ENCODE results near the gene GDE1. TPM values are rescaled to one million over a fixed set of nuclear protein-coding genes. Genes with fewer than 3 reads are reported as not detected.

Gene GDE1
- total and polyA plus RNA-seq, 8 donors = 63.9 to 111 (median 82.4) TPM

- peak overlapping the region in 1 of 2 donors; percentile 13 for H3K4me3 ChIP-seq
- peak in 1 of 4 donors; percentile 10 for DNase-seq
- ATAC-seq = peak; percentile 82
- no peaks in the 10 kb centered on the region for H3K9me3 ChIP-seq
- no peak for TF ChIP-seq CTCF (IDR thresholded peaks at IDR 0.05)
- H3K36me3 ChIP-seq = peaks cover 0 to 44% of the 10 kb centered on the region in 2 donors
- H3K4me1 ChIP-seq = peaks cover 0 to 62% of the 10 kb centered on the region in 2 donors
- peak overlapping the region; percentile 16 to 78 for H3K27ac ChIP-seq
- intact Hi-C loops (cut with DNase I) = no loop called here
- no peaks in the 10 kb centered on the region for H3K27me3 ChIP-seq
Measured at GRCh38 chr16:19513377-19514053, 8.4 kb downstream of the GDE1 start.

GRCh38 chr16:19512297-19512696 is 9.6 kb downstream of the GDE1 start:
- H3K36me3 ChIP-seq = peaks cover 0 to 54% of the 10 kb centered on the region in 2 donors
- DNase-seq (no peak), ATAC-seq (no peak)
- intact Hi-C loops (cut with DNase I) = no loop called here
- H3K27me3 ChIP-seq = no peaks in the 10 kb centered on the region
- no peak overlapping the region for H3K4me3 ChIP-seq
- no peak for TF ChIP-seq CTCF (IDR thresholded peaks at IDR 0.05)
- H3K9me3 ChIP-seq = no peaks in the 10 kb centered on the region
- peaks cover 0 to 51% of the 10 kb centered on the region in 2 donors for H3K4me1 ChIP-seq
- H3K27ac ChIP-seq = no peak overlapping the region

GRCh38 chr16:19507867-19508266 is 14.0 kb downstream of the GDE1 start:
- Histone ChIP-seq H3K27ac (no peak overlapping the region), H3K9me3 (no peaks in the 10 kb centered on the region), H3K4me1 (peaks cover 0 to 14% of the 10 kb centered on the region in 2 donors), H3K36me3 (peaks cover 0 to 78% of the 10 kb centered on the region in 2 donors), H3K27me3 (no peaks in the 10 kb centered on the region), H3K4me3 (no peak overlapping the region)
- no peak for TF ChIP-seq CTCF (IDR thresholded peaks at IDR 0.05)
- intact Hi-C loops (cut with DNase I) = no loop called here
- DNase-seq (no peak), ATAC-seq (peak; percentile 8)

GRCh38 chr16:19506965-19507364 is 14.9 kb downstream of the GDE1 start:
- Histone ChIP-seq H3K9me3 (no peaks in the 10 kb centered on the region), H3K27me3 (no peaks in the 10 kb centered on the region), H3K4me1 (peaks cover 0 to 14% of the 10 kb centered on the region in 2 donors), H3K4me3 (no peak overlapping the region), H3K27ac (no peak overlapping the region), H3K36me3 (peaks cover 0 to 87% of the 10 kb centered on the region in 2 donors)
- TF ChIP-seq CTCF (IDR thresholded peaks at IDR 0.05) = no peak
- ATAC-seq (no peak), DNase-seq (no peak)
- intact Hi-C loops (cut with DNase I) = no loop called here

- no peak for TF ChIP-seq CTCF (IDR thresholded peaks at IDR 0.05)
- intact Hi-C loops (cut with DNase I) = no loop called here
Measured at GRCh38 chr16:19505600-19506303, 16.1 kb downstream of the GDE1 start.

More at GRCh38 chr16:19505600-19506303, 16.1 kb downstream of the GDE1 start:
- ATAC-seq (peak; percentile 14), DNase-seq (no peak)
- Histone ChIP-seq H3K4me3 (no peak overlapping the region), H3K27me3 (no peaks in the 10 kb centered on the region), H3K27ac (no peak overlapping the region), H3K9me3 (no peaks in the 10 kb centered on the region), H3K4me1 (peaks cover 0 to 4% of the 10 kb centered on the region in 2 donors), H3K36me3 (peaks cover 0 to 96% of the 10 kb centered on the region in 2 donors)

Measured in left lung (tissue), 10 donors.